Choroid plexus epithelial cell (primary cell): ENCODE data around the gene LTBP1.

ENCODE experiments used
- DNase-seq: peaks from one replicate; pipeline ENCODE4 v3.0.0-alpha.2; 2010; ENCODE audit warnings: low read depth
- H3K4me3 ChIP-seq: 2 replicates; pipeline ENCODE4 v1.5.1; 2011; ENCODE audit warnings: low read depth, mild to moderate bottlenecking, control low read depth, low read length, moderate library complexity
- CTCF ChIP-seq: conservative IDR thresholded peaks from 2 replicates; pipeline ENCODE4 v1.5.1; 2011; ENCODE audit warnings: low read depth, mild to moderate bottlenecking, control low read depth, inconsistent platforms, low read length, moderate library complexity

Gene LTBP1

GRCh38 chr2:33090553-33091134, 143.9 kb downstream of the LTBP1 start:
- no peak for TF ChIP-seq CTCF
- no peak for DNase-seq
- H3K4me3 ChIP-seq, result no peak overlapping the region

- H3K4me3 ChIP-seq, result no peak overlapping the region
- no peak for DNase-seq
- no peak for TF ChIP-seq CTCF
Measured at GRCh38 chr2:33091541-33092123, 144.9 kb downstream of the LTBP1 start.

- no peak for TF ChIP-seq CTCF
- no peak for DNase-seq
- H3K4me3 ChIP-seq, result no peak overlapping the region
Measured at GRCh38 chr2:33093283-33093993, 146.7 kb downstream of the LTBP1 start.

GRCh38 chr2:33094303-33094702, 147.6 kb downstream of the LTBP1 start:
- no peak for DNase-seq
- no peak overlapping the region for H3K4me3 ChIP-seq
- TF ChIP-seq CTCF, result no peak

- no peak for TF ChIP-seq CTCF
- DNase-seq, result no peak
- H3K4me3 ChIP-seq, result no peak overlapping the region
Measured at GRCh38 chr2:33099989-33100388, 153.2 kb downstream of the LTBP1 start.

GRCh38 chr2:33100921-33101320, 154.2 kb downstream of the LTBP1 start:
- no peak for DNase-seq
- no peak overlapping the region for H3K4me3 ChIP-seq
- no peak for TF ChIP-seq CTCF
